ENCODE results near the gene LEUTX.

Gene LEUTX

DNA sequence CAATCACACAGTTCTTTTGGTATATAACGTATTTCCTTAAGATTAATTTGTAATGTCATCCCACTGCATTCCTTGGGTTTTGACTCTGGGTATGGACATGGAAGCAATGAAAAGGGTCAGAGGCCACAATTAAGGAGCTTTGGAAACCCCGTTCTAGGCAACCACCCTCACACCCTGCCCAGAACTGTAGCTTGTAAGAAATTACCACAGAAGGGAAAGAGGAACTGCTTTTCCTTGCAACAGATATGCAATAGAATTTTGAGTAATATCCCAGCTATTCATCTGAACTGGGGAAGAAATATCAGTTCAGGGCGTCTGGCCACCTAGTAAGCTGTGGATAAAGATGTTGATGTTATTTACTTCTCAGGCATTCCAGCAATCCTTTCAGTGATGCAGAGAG is 39.8 kb upstream of the LEUTX start:
- Histone ChIP-seq H3K18ac (ENCODE audit: low read length) (no peak overlapping the region), H3K9me3 (replicated peaks in 1 of 2; ENCODE audit: control insufficient read depth in 2 of 2, insufficient read depth in 1 of 2, low read depth in 1 of 2, low read length in 2 of 2) (no peaks in the 10 kb centered on the region), H2BK120ac (ENCODE audit: low read depth, low read length) (no peak overlapping the region), H4K91ac (ENCODE audit: low read depth, low read length, poor library complexity) (no peak overlapping the region), H3K27me3 (ENCODE audit: control insufficient read depth in 3 of 3, insufficient read depth in 3 of 3, low read depth in 1 of 3, low read length in 3 of 3) (peaks cover 0 to 11% (median 2%) of the 10 kb centered on the region in 3 experiments), H3K4me3 (ENCODE audit: low read length in 2 of 2) (no peak overlapping the region), H3K79me1 (ENCODE audit: low read depth, low read length) (no peaks in the 10 kb centered on the region), H3K4ac (ENCODE audit: low read length) (no peak overlapping the region), H2AFZ (ENCODE audit: low read length) (no peak overlapping the region), H2BK12ac (ENCODE audit: low read length) (no peak overlapping the region), H3K4me2 (ENCODE audit: insufficient read depth, low read length, poor library complexity, severe bottlenecking) (no peak overlapping the region), H2BK5ac (ENCODE audit: low read length) (no peak overlapping the region), H3K4me1 (ENCODE audit: control insufficient read depth in 2 of 2, insufficient read depth in 1 of 2, low read depth in 1 of 2, low read length in 2 of 2) (no peaks in the 10 kb centered on the region), H4K8ac (ENCODE audit: low read depth, low read length) (no peak overlapping the region), H3K9ac (ENCODE audit: low read depth, low read length, poor library complexity) (no peak overlapping the region), H3K27ac (replicated peaks; ENCODE audit: low read length) (no peak overlapping the region), H2BK15ac (ENCODE audit: low read length) (no peak overlapping the region), H3K14ac (ENCODE audit: low read length) (no peak overlapping the region), H3K36me3 (replicated peaks in 1 of 2; ENCODE audit: control insufficient read depth in 2 of 2, insufficient read depth in 2 of 2, low read length in 2 of 2) (no peaks in the 10 kb centered on the region), H3K23ac (ENCODE audit: low read depth, low read length, poor library complexity) (no peak overlapping the region), H2AK5ac (ENCODE audit: low read depth, low read length) (no peak overlapping the region)
- DNase-seq (ENCODE audit: low spot score), result no peak
- no CpG with 5 or more reads among the region's 3 CpGs for WGBS, 2 donors (ENCODE audit: extremely low coverage in 2 of 2, insufficient read length in 2 of 2, insufficient replicate concordance in 1 of 2)

DNA sequence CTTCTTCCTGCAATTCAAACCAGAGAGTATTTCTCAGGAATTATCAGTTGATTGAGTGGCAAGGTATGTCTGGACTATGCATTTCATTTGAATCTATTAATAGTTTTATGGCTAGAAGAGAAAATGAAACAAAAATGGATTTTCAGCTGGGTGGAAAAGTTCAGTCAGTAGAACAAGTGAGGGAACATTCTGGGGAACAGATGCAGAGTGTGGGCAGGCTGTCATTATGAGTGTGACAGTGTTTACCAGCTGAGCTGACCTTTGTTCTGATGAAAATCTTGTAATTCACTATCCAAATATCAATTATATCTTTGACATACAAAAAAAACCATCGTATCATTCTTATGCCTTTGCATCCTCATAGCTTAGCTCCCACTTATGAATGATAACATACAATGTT is 38.3 kb upstream of the LEUTX start:
- Histone ChIP-seq H2AFZ (ENCODE audit: low read length) (no peak overlapping the region), H4K91ac (ENCODE audit: low read depth, low read length, poor library complexity) (no peak overlapping the region), H3K4me2 (ENCODE audit: insufficient read depth, low read length, poor library complexity, severe bottlenecking) (no peak overlapping the region), H3K14ac (ENCODE audit: low read length) (no peak overlapping the region), H3K27me3 (ENCODE audit: control insufficient read depth in 3 of 3, insufficient read depth in 3 of 3, low read depth in 1 of 3, low read length in 3 of 3) (peaks cover 0 to 11% (median 2%) of the 10 kb centered on the region in 3 experiments), H3K4me1 (ENCODE audit: control insufficient read depth in 2 of 2, insufficient read depth in 1 of 2, low read depth in 1 of 2, low read length in 2 of 2) (no peaks in the 10 kb centered on the region), H3K9me3 (replicated peaks in 1 of 2; ENCODE audit: control insufficient read depth in 2 of 2, insufficient read depth in 1 of 2, low read depth in 1 of 2, low read length in 2 of 2) (no peaks in the 10 kb centered on the region), H3K27ac (replicated peaks; ENCODE audit: low read length) (no peak overlapping the region), H3K18ac (ENCODE audit: low read length) (no peak overlapping the region), H3K4ac (ENCODE audit: low read length) (no peak overlapping the region), H3K4me3 (ENCODE audit: low read length in 2 of 2) (no peak overlapping the region), H2BK15ac (ENCODE audit: low read length) (no peak overlapping the region), H2BK5ac (ENCODE audit: low read length) (no peak overlapping the region), H2AK5ac (ENCODE audit: low read depth, low read length) (no peak overlapping the region), H3K23ac (ENCODE audit: low read depth, low read length, poor library complexity) (no peak overlapping the region), H2BK120ac (ENCODE audit: low read depth, low read length) (no peak overlapping the region), H3K79me1 (ENCODE audit: low read depth, low read length) (no peaks in the 10 kb centered on the region), H2BK12ac (ENCODE audit: low read length) (no peak overlapping the region), H3K36me3 (replicated peaks in 1 of 2; ENCODE audit: control insufficient read depth in 2 of 2, insufficient read depth in 2 of 2, low read length in 2 of 2) (no peaks in the 10 kb centered on the region), H3K9ac (ENCODE audit: low read depth, low read length, poor library complexity) (no peak overlapping the region), H4K8ac (ENCODE audit: low read depth, low read length) (no peak overlapping the region)
- no CpG with 5 or more reads among the region's 1 CpG for WGBS, 2 donors (ENCODE audit: extremely low coverage in 2 of 2, insufficient read length in 2 of 2, insufficient replicate concordance in 1 of 2)
- DNase-seq (ENCODE audit: low spot score), result no peak

DNA sequence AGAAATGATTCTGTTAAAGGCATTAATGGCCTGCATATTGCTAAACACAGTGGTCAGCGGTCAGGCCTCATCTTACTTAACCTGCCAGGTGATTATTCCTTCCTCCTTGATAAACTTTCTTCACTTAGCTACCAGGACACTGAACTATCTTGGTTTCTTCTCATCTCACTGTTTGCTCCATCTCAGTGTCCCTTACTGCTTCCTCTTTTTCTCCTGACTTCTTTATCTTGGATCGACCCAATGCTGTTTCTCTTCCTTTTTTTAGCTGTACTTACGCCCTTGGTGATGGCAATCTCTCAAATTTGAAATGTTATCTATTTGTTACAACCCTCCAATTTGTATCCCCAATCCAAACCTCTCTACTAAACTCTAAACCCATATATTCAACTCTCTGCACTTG is 33.0 kb upstream of the LEUTX start:
- H3K4me1 ChIP-seq (ENCODE audit: control insufficient read depth in 2 of 2, insufficient read depth in 1 of 2, low read depth in 1 of 2, low read length in 2 of 2), result no peaks in the 10 kb centered on the region
- no CpG with 5 or more reads among the region's 3 CpGs for WGBS, 2 donors (ENCODE audit: extremely low coverage in 2 of 2, insufficient read length in 2 of 2, insufficient replicate concordance in 1 of 2)

DNA sequence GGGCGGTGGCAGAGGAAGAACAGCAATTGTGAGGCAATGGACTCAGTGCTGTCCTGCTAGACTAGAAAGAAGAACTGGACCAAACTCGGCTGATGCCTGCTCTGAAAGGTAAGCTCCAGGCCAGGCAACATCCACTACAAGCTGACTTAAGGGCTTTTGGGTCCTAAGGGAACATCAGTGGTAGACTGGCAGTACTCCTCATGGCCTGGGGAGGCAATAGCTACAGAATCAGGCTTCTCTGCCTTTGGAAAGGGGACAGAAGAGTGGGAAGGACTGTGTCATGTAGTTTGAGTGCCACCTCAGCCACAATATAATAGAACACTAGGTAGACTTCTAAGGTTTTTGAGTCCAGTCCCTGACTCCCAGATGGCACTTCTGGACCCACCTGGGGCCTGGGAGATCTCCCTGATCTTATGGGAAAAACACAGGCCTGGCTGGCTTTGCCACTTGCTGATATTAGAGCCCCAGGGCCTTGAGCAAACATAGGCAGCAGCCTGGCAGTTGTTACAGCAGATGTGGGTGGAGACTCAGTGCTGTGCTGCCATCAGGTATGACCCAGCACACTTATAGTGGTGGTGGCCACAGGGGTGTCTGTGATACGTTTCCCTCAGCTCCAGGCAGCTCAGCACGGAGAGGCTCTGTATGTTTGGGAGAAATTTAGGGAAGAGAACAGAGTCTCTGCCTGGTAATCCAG is 31.7 kb upstream of the LEUTX start:
- Histone ChIP-seq H3K9me3 (replicated peaks in 1 of 2; ENCODE audit: control insufficient read depth in 2 of 2, insufficient read depth in 1 of 2, low read depth in 1 of 2, low read length in 2 of 2) (no peaks in the 10 kb centered on the region), H3K18ac (ENCODE audit: low read length) (no peak overlapping the region), H3K27ac (replicated peaks; ENCODE audit: low read length) (no peak overlapping the region), H4K91ac (ENCODE audit: low read depth, low read length, poor library complexity) (no peak overlapping the region), H2BK15ac (ENCODE audit: low read length) (no peak overlapping the region), H2BK12ac (ENCODE audit: low read length) (no peak overlapping the region), H4K8ac (ENCODE audit: low read depth, low read length) (no peak overlapping the region), H3K9ac (ENCODE audit: low read depth, low read length, poor library complexity) (no peak overlapping the region), H2AFZ (ENCODE audit: low read length) (no peak overlapping the region), H3K36me3 (replicated peaks in 1 of 2; ENCODE audit: control insufficient read depth in 2 of 2, insufficient read depth in 2 of 2, low read length in 2 of 2) (no peaks in the 10 kb centered on the region), H3K14ac (ENCODE audit: low read length) (no peak overlapping the region), H2BK120ac (ENCODE audit: low read depth, low read length) (no peak overlapping the region), H3K4me1 (ENCODE audit: control insufficient read depth in 2 of 2, insufficient read depth in 1 of 2, low read depth in 1 of 2, low read length in 2 of 2) (no peaks in the 10 kb centered on the region), H3K4ac (ENCODE audit: low read length) (no peak overlapping the region), H3K27me3 (ENCODE audit: control insufficient read depth in 3 of 3, insufficient read depth in 3 of 3, low read depth in 1 of 3, low read length in 3 of 3) (peaks cover 0 to 12% (median 0%) of the 10 kb centered on the region in 3 experiments), H3K4me3 (ENCODE audit: low read length in 2 of 2) (no peak overlapping the region), H3K79me1 (ENCODE audit: low read depth, low read length) (no peaks in the 10 kb centered on the region), H2AK5ac (ENCODE audit: low read depth, low read length) (no peak overlapping the region), H2BK5ac (ENCODE audit: low read length) (no peak overlapping the region), H3K4me2 (ENCODE audit: insufficient read depth, low read length, poor library complexity, severe bottlenecking) (no peak overlapping the region), H3K23ac (ENCODE audit: low read depth, low read length, poor library complexity) (no peak overlapping the region)
- DNase-seq (ENCODE audit: low spot score), result no peak
- no CpG with 5 or more reads among the region's 4 CpGs for WGBS, 2 donors (ENCODE audit: extremely low coverage in 2 of 2, insufficient read length in 2 of 2, insufficient replicate concordance in 1 of 2)

More for the DNA sequence above, 33.0 kb upstream of the LEUTX start:
- Histone ChIP-seq H3K14ac (ENCODE audit: low read length) (no peak overlapping the region), H3K18ac (ENCODE audit: low read length) (no peak overlapping the region), H2AK5ac (ENCODE audit: low read depth, low read length) (no peak overlapping the region), H2BK120ac (ENCODE audit: low read depth, low read length) (no peak overlapping the region), H4K91ac (ENCODE audit: low read depth, low read length, poor library complexity) (no peak overlapping the region), H4K8ac (ENCODE audit: low read depth, low read length) (no peak overlapping the region), H3K4ac (ENCODE audit: low read length) (no peak overlapping the region), H2BK15ac (ENCODE audit: low read length) (no peak overlapping the region), H3K4me3 (ENCODE audit: low read length in 2 of 2) (no peak overlapping the region), H2AFZ (ENCODE audit: low read length) (no peak overlapping the region), H3K4me2 (ENCODE audit: insufficient read depth, low read length, poor library complexity, severe bottlenecking) (no peak overlapping the region), H2BK5ac (ENCODE audit: low read length) (no peak overlapping the region), H3K79me1 (ENCODE audit: low read depth, low read length) (no peaks in the 10 kb centered on the region), H3K9me3 (replicated peaks in 1 of 2; ENCODE audit: control insufficient read depth in 2 of 2, insufficient read depth in 1 of 2, low read depth in 1 of 2, low read length in 2 of 2) (no peaks in the 10 kb centered on the region), H3K9ac (ENCODE audit: low read depth, low read length, poor library complexity) (no peak overlapping the region), H3K23ac (ENCODE audit: low read depth, low read length, poor library complexity) (no peak overlapping the region), H2BK12ac (ENCODE audit: low read length) (no peak overlapping the region), H3K36me3 (replicated peaks in 1 of 2; ENCODE audit: control insufficient read depth in 2 of 2, insufficient read depth in 2 of 2, low read length in 2 of 2) (no peaks in the 10 kb centered on the region), H3K27ac (replicated peaks; ENCODE audit: low read length) (no peak overlapping the region), H3K27me3 (ENCODE audit: control insufficient read depth in 3 of 3, insufficient read depth in 3 of 3, low read depth in 1 of 3, low read length in 3 of 3) (peaks cover 0 to 5% (median 0%) of the 10 kb centered on the region in 3 experiments)
- DNase-seq (ENCODE audit: low spot score), result no peak

All from neuronal stem cell (in vitro differentiated cells).